Epithelial cell of umbilical artery (primary cell): ENCODE results near the gene NECTIN1. TPM values are rescaled to one million over a fixed set of nuclear protein-coding genes. Genes with fewer than 3 reads are reported as not detected.

Experiments
- total RNA-seq: library from RNA; depleted of rRNA; stranded (reverse); fragments of >200 nt; gene quantifications from 2 replicates; pipeline ENCODE4 v1.2.3, GENCODE V29; 2014

Gene NECTIN1, protein sequence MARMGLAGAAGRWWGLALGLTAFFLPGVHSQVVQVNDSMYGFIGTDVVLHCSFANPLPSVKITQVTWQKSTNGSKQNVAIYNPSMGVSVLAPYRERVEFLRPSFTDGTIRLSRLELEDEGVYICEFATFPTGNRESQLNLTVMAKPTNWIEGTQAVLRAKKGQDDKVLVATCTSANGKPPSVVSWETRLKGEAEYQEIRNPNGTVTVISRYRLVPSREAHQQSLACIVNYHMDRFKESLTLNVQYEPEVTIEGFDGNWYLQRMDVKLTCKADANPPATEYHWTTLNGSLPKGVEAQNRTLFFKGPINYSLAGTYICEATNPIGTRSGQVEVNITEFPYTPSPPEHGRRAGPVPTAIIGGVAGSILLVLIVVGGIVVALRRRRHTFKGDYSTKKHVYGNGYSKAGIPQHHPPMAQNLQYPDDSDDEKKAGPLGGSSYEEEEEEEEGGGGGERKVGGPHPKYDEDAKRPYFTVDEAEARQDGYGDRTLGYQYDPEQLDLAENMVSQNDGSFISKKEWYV
- 5.2 and 5.5 TPM in 2 replicates for total RNA-seq

DNA sequence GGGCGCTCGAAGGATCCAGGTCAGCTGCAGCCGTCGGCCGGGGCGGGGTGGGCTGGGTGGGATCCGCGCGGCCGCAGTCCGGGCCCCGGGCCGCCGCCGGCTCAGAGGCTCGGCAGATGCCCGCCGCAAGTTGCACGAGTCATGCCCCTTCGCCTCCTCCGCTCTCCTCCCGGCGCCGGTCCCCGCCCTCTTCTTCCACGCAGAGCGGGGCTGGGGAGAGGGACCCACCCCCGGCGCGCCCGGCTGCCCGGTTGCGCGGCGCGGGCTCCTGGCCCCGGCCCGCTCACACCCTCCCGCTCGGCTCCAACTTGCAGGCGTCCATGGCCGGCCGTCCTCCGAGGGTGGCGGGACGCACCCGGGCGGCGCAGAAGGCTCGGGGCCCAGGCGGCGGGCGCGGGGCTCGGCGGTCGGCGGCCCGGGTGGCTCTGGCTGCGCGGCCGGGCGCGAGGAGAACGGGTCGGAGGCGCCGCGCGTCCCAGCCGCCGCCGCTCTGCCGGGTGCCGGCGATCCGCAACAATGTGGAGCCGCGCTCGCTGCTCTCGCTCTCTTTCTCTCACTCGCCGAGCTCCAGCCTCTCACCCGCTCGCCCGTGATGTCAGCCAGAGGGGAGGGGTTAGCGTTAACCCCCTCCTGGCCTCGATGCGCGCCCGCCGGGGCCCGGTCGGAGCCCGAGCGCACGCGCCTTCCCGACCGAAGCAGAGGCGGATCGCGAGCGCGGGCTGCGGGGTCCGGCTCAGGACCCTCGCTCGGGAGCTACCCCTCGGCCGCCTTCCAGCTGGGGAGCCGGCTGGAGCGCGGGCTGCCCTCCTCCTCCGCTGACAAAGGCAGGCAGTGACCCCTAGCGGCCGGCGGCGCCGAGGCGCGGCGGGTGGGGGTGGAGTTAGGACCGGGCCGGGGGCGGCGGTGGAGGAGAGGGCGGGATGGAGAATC lies at the start of gene NECTIN1:
Gene NECTIN1 (minus strand): TSS at position 550 of the 930 bp plus-strand sequence. CDS start 647 bp downstream, outside the sequence.

